HCT116 (cell line): ENCODE measurements around the gene EYA2. TPM values are rescaled to one million over a fixed set of nuclear protein-coding genes. Genes with fewer than 3 reads are reported as not detected.

Experiments used
- ATAC-seq: fragments of 200-7000 bp; cut with Tn5 transposase; 2 replicates; pipeline ENCODE4 v1.9.1; 2020; ENCODE audit warnings: mild to moderate bottlenecking, moderate library complexity
- BruUV-seq: library from RNA; stranded (reverse); fragments of 400-500 nt; replicated peaks from 2 replicates; lab custom pipeline; 2021; lab: Mats Ljungman, UMichigan
- CTCF ChIA-PET: fragments of 300-600 bp; sonication (Branson Sonifier 250); formaldehyde crosslinking; loops from one replicate; lab custom pipeline; 2021; ENCODE audit warnings: antibody characterized with exemption; lab: Charles Lee
- POLR2A ChIA-PET: fragments of 300-600, 350-600 bp; sonication (Branson Sonifier 250); formaldehyde crosslinking; loops from one replicate; lab custom pipeline; 2021; ENCODE audit warnings: antibody characterized with exemption; lab: Charles Lee
- RAD21 ChIA-PET, 2 experiments: fragments of 300-600 bp; sonication (Branson Sonifier 250); formaldehyde crosslinking; loops; one replicate each; lab custom pipeline; 2023; ENCODE audit warnings: low total read pairs in 2 of 2; ENCODE audit not compliant: uncharacterized antibody in 2 of 2, unreplicated experiment in 2 of 2, low non-redundant PET in 1 of 2; lab: Charles Lee
- DNase-seq: peaks from one replicate; pipeline ENCODE4 v3.0.0-alpha.2; 2010; ENCODE audit warnings: low read depth, low spot score
- H2AFZ ChIP-seq: fragments of 200-600 bp; shearing (Covaris generic), sonication (generic); 2 replicates; pipeline ENCODE4 v1.6.1; 2017; ENCODE audit warnings: low read depth, mixed run types, mixed read lengths, antibody characterized with exemption, low read length; ENCODE audit not compliant: poor library complexity, severe bottlenecking
- H3K27ac ChIP-seq: 2 replicates; pipeline ENCODE4 v1.5.1; 2012; ENCODE audit warnings: low read depth, low read length
- H3K27me3 ChIP-seq: fragments of 200-600 bp; sonication (generic); 2 replicates; pipeline ENCODE4 v1.6.1; 2016; ENCODE audit warnings: mixed run types, low read length, mixed read lengths; ENCODE audit not compliant: insufficient read depth
- H3K36me3 ChIP-seq, 2 experiments: fragments of 200-500 bp in 1 of 2; fragments of 200-600 bp in 1 of 2; sonication (Bioruptor generic) in 1 of 2; sonication (generic) in 1 of 2; 2 replicates each; pipeline versions ENCODE4 v1.5.1 to v1.6.1; 2014 to 2016; ENCODE audit warnings: low read length in 2 of 2, inconsistent platforms in 1 of 2, mixed read lengths in 1 of 2, mixed run types in 1 of 2; ENCODE audit not compliant: insufficient read depth in 2 of 2, control insufficient read depth in 1 of 2
- H3K4me1 ChIP-seq, 2 experiments: fragments of 200-600 bp in 1 of 2; sonication (generic) in 1 of 2; 2 replicates each; pipeline versions ENCODE4 v1.5.1 to v1.6.1; 2012 to 2017; ENCODE audit warnings: low read length in 2 of 2, inconsistent platforms in 1 of 2, mild to moderate bottlenecking in 1 of 2, mixed read lengths in 1 of 2, mixed run types in 1 of 2, moderate library complexity in 1 of 2; ENCODE audit not compliant: insufficient read depth in 2 of 2, control insufficient read depth in 1 of 2
- H3K4me2 ChIP-seq: fragments of 200-600 bp; sonication (generic); 2 replicates; pipeline ENCODE4 v1.6.1; 2017; ENCODE audit warnings: mixed run types, low read length, mixed read lengths
- H3K4me3 ChIP-seq, 2 experiments: fragments of 200-600 bp in 1 of 2; sonication (generic) in 1 of 2; replicated peaks in 1 of 2; 2 replicates each; pipeline ENCODE4 v1.5.1; 2011 to 2016; ENCODE audit warnings: low read length in 2 of 2, control low read depth in 1 of 2, low read depth in 1 of 2, mild to moderate bottlenecking in 1 of 2, mixed read lengths in 1 of 2, mixed run types in 1 of 2
- H3K79me2 ChIP-seq: fragments of 200-600 bp; sonication (generic); 2 replicates; pipeline ENCODE4 v1.6.1; 2017; ENCODE audit warnings: mild to moderate bottlenecking, mixed run types, low read length, moderate library complexity, mixed read lengths; ENCODE audit not compliant: insufficient read depth
- H3K9ac ChIP-seq: fragments of 200-600 bp; sonication (generic); 2 replicates; pipeline ENCODE4 v1.6.1; 2016; ENCODE audit warnings: low read length, mixed read lengths
- H3K9me2 ChIP-seq: fragments of 200-600 bp; sonication (generic), shearing (Covaris generic); 2 replicates; pipeline ENCODE4 v1.6.1; 2017; ENCODE audit warnings: mixed run types, mild to moderate bottlenecking, moderate library complexity; ENCODE audit not compliant: insufficient read depth
- H3K9me3 ChIP-seq, 2 experiments: fragments of 200-500 bp in 1 of 2; fragments of 200-600 bp in 1 of 2; sonication (Bioruptor generic) in 1 of 2; sonication (generic) in 1 of 2; 2 replicates each; pipeline ENCODE4 v1.6.1; 2014 to 2017; ENCODE audit warnings: low read length in 2 of 2, mixed read lengths in 2 of 2, inconsistent platforms in 1 of 2, low read depth in 1 of 2, mild to moderate bottlenecking in 1 of 2, mixed run types in 1 of 2, moderate library complexity in 1 of 2; ENCODE audit not compliant: control insufficient read depth in 1 of 2, insufficient read depth in 1 of 2
- H4K20me1 ChIP-seq: fragments of 200-600 bp; sonication (generic), shearing (Covaris generic); 2 replicates; pipeline ENCODE4 v1.6.1; 2017; ENCODE audit warnings: mixed run types, mild to moderate bottlenecking, moderate library complexity; ENCODE audit not compliant: insufficient read depth
- ATF3 ChIP-seq: IDR thresholded peaks from 2 replicates; pipeline ENCODE4 v1.6.1; 2012
- CBX3 ChIP-seq: IDR thresholded peaks from 2 replicates; pipeline ENCODE4 v1.6.1; 2012; ENCODE audit warnings: low read depth
- CEBPB ChIP-seq: IDR thresholded peaks from 2 replicates; pipeline ENCODE4 v1.6.1; 2012; ENCODE audit warnings: low read depth
- CTCF ChIP-seq, 3 experiments: fragments of 200-600 bp in 1 of 3; sonication (generic) in 1 of 3; IDR thresholded peaks in 2 of 3; conservative IDR thresholded peaks in 1 of 3; 2 replicates each; pipeline ENCODE4 v1.5.1; 2012 to 2017; ENCODE audit warnings: low read depth in 2 of 3, low read length in 2 of 3, antibody characterized with exemption in 1 of 3, borderline replicate concordance in 1 of 3, control low read depth in 1 of 3, mild to moderate bottlenecking in 1 of 3, mixed read lengths in 1 of 3, mixed run types in 1 of 3, moderate library complexity in 1 of 3; ENCODE audit not compliant: insufficient read depth in 1 of 3
- EZH2phosphoT487 ChIP-seq: fragments of 200-600 bp; IDR thresholded peaks from 2 replicates; pipeline ENCODE4 v1.6.1; 2018; ENCODE audit warnings: antibody characterized with exemption, borderline replicate concordance
- POLR2A ChIP-seq: IDR thresholded peaks from 2 replicates; pipeline ENCODE4 v1.7.0; 2011; ENCODE audit warnings: borderline replicate concordance; ENCODE audit not compliant: insufficient read depth, insufficient read length; ENCODE audit errors: extremely low read depth
- RAD21 ChIP-seq: IDR thresholded peaks from 2 replicates; pipeline ENCODE4 v1.6.1; 2012; ENCODE audit warnings: low read depth, mild to moderate bottlenecking
- REST ChIP-seq: IDR thresholded peaks from 2 replicates; pipeline ENCODE4 v1.6.1; 2012; ENCODE audit warnings: low read depth
- SRF ChIP-seq: IDR thresholded peaks from 2 replicates; pipeline ENCODE4 v1.6.1; 2012; ENCODE audit warnings: low read depth
- YY1 ChIP-seq: IDR thresholded peaks from 2 replicates; pipeline ENCODE4 v1.6.1; 2011; ENCODE audit warnings: low read length, low read depth, moderate library complexity, mild to moderate bottlenecking; ENCODE audit not compliant: insufficient replicate concordance; ENCODE audit errors: extremely low read depth
- ZFX ChIP-seq: fragments of 450-650 bp; IDR thresholded peaks from 2 replicates; pipeline ENCODE4 v1.6.1; 2017
- ZNF274 ChIP-seq: fragments of 200-500 bp; sonication (Bioruptor generic); IDR thresholded peaks from 2 replicates; pipeline ENCODE4 v1.6.1; 2014; ENCODE audit warnings: mild to moderate bottlenecking, low read depth, low read length, inconsistent platforms
- intact Hi-C: fragments of 100-400 bp; cut with micrococcal nuclease; formaldehyde crosslinking; loops from 2 replicates; pipeline ENCODE4 v1.10.0; 2022
- total RNA-seq: library from RNA; stranded (reverse); gene quantifications from one replicate; pipeline ENCODE4 v1.2.1, GENCODE V29; 2021; ENCODE audit not compliant: unreplicated experiment

EYA2 gene
- total RNA-seq, 1 experiment from 2014 or later: not detected

- Histone ChIP-seq H3K4me3 (no peak overlapping the region), H3K27ac (no peak overlapping the region), H3K4me1 (no peaks in the 10 kb centered on the region), H2AFZ (no peak overlapping the region), H3K9me3 (no peaks in the 10 kb centered on the region), H4K20me1 (no peaks in the 10 kb centered on the region), H3K4me2 (no peak overlapping the region), H3K9ac (no peak overlapping the region), H3K9me2 (no peaks in the 10 kb centered on the region), H3K36me3 (no peaks in the 10 kb centered on the region)
- DNase-seq: no peak
- ChIA-PET POLR2A (no interaction called here), RAD21 (no interaction called here), CTCF (no interaction called here)
- intact Hi-C loops: no loop called here
- BruUV-seq: no TSS peak
- TF ChIP-seq RAD21 (no peak), CTCF (IDR thresholded peaks at IDR 0.05 in 2 of 3, conservative IDR thresholded peaks at IDR 0.05 in 1 of 3; ENCODE audit: borderline replicate concordance in 1 of 3, insufficient read depth in 1 of 3, low read depth in 2 of 3, low read length in 2 of 3) (no peak), ZNF274 (no peak), YY1 (no peak)
- TF ChIP-seq, all 23 proteins: peak for 0
- ATAC-seq: no peak
- Histone ChIP-seq H3K79me2 (no peaks in the 10 kb centered on the region), H3K27me3 (peaks cover 5% of the 10 kb centered on the region; the same call in 1 of the 2 replicates)
These were observed 90.6 kb downstream of the EYA2 start for GRCh38 chr20:46985250-46985649.

- Histone ChIP-seq H3K9ac (no peak overlapping the region), H3K4me2 (no peak overlapping the region), H3K79me2 (no peaks in the 10 kb centered on the region), H3K9me2 (no peaks in the 10 kb centered on the region), H2AFZ (no peak overlapping the region), H4K20me1 (no peaks in the 10 kb centered on the region), H3K4me3 (no peak overlapping the region), H3K4me1 (no peaks in the 10 kb centered on the region), H3K27me3 (peaks cover 5% of the 10 kb centered on the region; the same call in 1 of the 2 replicates), H3K27ac (no peak overlapping the region), H3K36me3 (no peaks in the 10 kb centered on the region), H3K9me3 (no peaks in the 10 kb centered on the region)
- DNase-seq (no peak), ATAC-seq (no peak)
- no TSS peak for BruUV-seq
- POLR2A ChIA-PET: no interaction called here
- RAD21 ChIA-PET: no interaction called here
- CTCF ChIA-PET: no interaction called here
- intact Hi-C loops: no loop called here
- no peak for TF ChIP-seq SRF
- TF ChIP-seq CEBPB: no peak
- TF ChIP-seq CTCF (IDR thresholded peaks at IDR 0.05 in 2 of 3, conservative IDR thresholded peaks at IDR 0.05 in 1 of 3; ENCODE audit: borderline replicate concordance in 1 of 3, insufficient read depth in 1 of 3, low read depth in 2 of 3, low read length in 2 of 3): no peak
- TF ChIP-seq POLR2A: no peak
- TF ChIP-seq REST: no peak
- no peak for TF ChIP-seq ZFX
- TF ChIP-seq ATF3: no peak
- no peak for TF ChIP-seq CBX3
- no peak for TF ChIP-seq EZH2phosphoT487
These were observed 91.0 kb downstream of the EYA2 start for GRCh38 chr20:46985671-46986070.
